Measurements from ENCODE around the gene TMEM212.
"Not testable (repeated sequence)": the region's sequence is repeated elsewhere in the genome, so short reads cannot be mapped to it uniquely, and the experiment has no call there.

TMEM212 gene

GRCh38 chr3:171835116-171835515 is 8.0 kb upstream of the TMEM212 start:
- no peak for DNase-seq

GRCh38 chr3:171835613-171836012 is 7.5 kb upstream of the TMEM212 start:
- DNase-seq: no peak

GRCh38 chr3:171836855-171837254 is 6.3 kb upstream of the TMEM212 start:
- DNase-seq: no peak

GRCh38 chr3:171837698-171838097 is 5.5 kb upstream of the TMEM212 start:
- no peak for DNase-seq

- no peak for DNase-seq
Measured at GRCh38 chr3:171838218-171838720, 4.9 kb upstream of the TMEM212 start.

- no peak for DNase-seq
Measured at GRCh38 chr3:171839270-171839669, 3.9 kb upstream of the TMEM212 start.

- DNase-seq: no peak
Measured at GRCh38 chr3:171840445-171840810, 2.7 kb upstream of the TMEM212 start.

- no peak for DNase-seq
Measured at GRCh38 chr3:171840811-171841619, 2.1 kb upstream of the TMEM212 start.

GRCh38 chr3:171841620-171842000 is 1.5 kb upstream of the TMEM212 start:
- no peak for DNase-seq

GRCh38 chr3:171844873-171845272 is 1.7 kb downstream of the TMEM212 start:
- DNase-seq: no peak

GRCh38 chr3:171845481-171846284 is 2.5 kb downstream of the TMEM212 start:
- DNase-seq: no peak

GRCh38 chr3:171846597-171846996 is 3.4 kb downstream of the TMEM212 start:
- no peak for DNase-seq

- no peak for DNase-seq
Measured at GRCh38 chr3:171847133-171847532, 4.0 kb downstream of the TMEM212 start.

- no peak for DNase-seq
Measured at GRCh38 chr3:171847595-171848259, 4.6 kb downstream of the TMEM212 start.

GRCh38 chr3:171849617-171850319 is 6.6 kb downstream of the TMEM212 start:
- no peak for DNase-seq

GRCh38 chr3:171850320-171850959 is 7.3 kb downstream of the TMEM212 start:
- no peak for DNase-seq

GRCh38 chr3:171850960-171851659 is 8.0 kb downstream of the TMEM212 start:
- no peak for DNase-seq

GRCh38 chr3:171851660-171852058 is 8.5 kb downstream of the TMEM212 start:
- DNase-seq: no peak

- no peak for DNase-seq
Measured at GRCh38 chr3:171854649-171855305, 11.6 kb downstream of the TMEM212 start.

GRCh38 chr3:171858770-171859169 is 15.6 kb downstream of the TMEM212 start:
- not testable (repeated sequence) for DNase-seq

Measured in activated CD4-positive, CD25-positive, alpha-beta regulatory T cell treated with anti-CD3 and anti-CD28 coated beads, Interleukin-2, amount 50 U/mL, for 72 hours (primary cell).